Ishikawa (cell line): ENCODE results near the gene SLC6A13.

Experiments
- CREB1 ChIP-seq: IDR thresholded peaks from 2 replicates; pipeline ENCODE4 v1.6.1; 2012; ENCODE audit warnings: low read depth
- EP300 ChIP-seq: IDR thresholded peaks from 2 replicates; pipeline ENCODE4 v1.6.1; 2012; ENCODE audit warnings: borderline replicate concordance
- REST ChIP-seq: IDR thresholded peaks from 2 replicates; pipeline ENCODE4 v1.6.1; 2012; ENCODE audit warnings: low read depth, mild to moderate bottlenecking
- TAF1 ChIP-seq: IDR thresholded peaks from 2 replicates; pipeline ENCODE4 v1.6.1; 2012; ENCODE audit warnings: low read depth, mild to moderate bottlenecking
- YY1 ChIP-seq: IDR thresholded peaks from 2 replicates; pipeline ENCODE4 v1.6.1; 2012; ENCODE audit warnings: low read depth
- TF ChIP-seq, protein P1 (sequence below): IDR thresholded peaks from 2 replicates; pipeline ENCODE4 v1.6.1; 2012
- TF ChIP-seq, protein P2 (sequence below): IDR thresholded peaks from 2 replicates; pipeline ENCODE4 v1.6.1; 2012

DNA sequence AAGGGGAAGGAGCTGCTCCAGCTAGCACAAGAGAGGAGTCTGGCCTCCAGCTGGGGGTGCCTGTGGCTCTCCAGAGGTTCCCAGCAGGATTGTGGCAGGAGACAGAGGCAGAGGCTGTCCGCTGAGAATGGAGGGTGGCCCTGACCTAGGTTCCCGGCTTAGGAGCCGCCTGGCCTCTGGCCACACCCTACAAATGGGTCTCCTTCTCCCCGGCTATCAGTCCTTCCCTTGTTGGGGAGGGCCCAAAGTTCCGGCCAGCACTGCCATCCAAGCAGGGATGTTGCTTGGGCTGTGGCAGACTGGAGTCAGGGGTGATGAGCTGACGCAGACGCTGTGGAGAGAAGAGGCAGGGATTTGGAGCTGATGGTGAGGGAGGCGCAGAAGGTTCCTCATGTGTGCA lies 71.8 kb downstream of the SLC6A13 start:
- TF ChIP-seq YY1 (no peak), TAF1 (no peak), REST (no peak), EP300 (no peak), CREB1 (no peak)
- TF ChIP-seq, protein P1, sequence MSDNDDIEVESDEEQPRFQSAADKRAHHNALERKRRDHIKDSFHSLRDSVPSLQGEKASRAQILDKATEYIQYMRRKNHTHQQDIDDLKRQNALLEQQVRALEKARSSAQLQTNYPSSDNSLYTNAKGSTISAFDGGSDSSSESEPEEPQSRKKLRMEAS = no peak
- TF ChIP-seq, protein P2, sequence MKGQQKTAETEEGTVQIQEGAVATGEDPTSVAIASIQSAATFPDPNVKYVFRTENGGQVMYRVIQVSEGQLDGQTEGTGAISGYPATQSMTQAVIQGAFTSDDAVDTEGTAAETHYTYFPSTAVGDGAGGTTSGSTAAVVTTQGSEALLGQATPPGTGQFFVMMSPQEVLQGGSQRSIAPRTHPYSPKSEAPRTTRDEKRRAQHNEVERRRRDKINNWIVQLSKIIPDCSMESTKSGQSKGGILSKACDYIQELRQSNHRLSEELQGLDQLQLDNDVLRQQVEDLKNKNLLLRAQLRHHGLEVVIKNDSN = no peak
